ENCODE results near the gene DPF1.

The DPF1 gene

GRCh38 chr19:38270587-38271167 is 46.7 kb upstream of the DPF1 start (continued):
- TF ChIP-seq ZNF768 (tag by site-specific recombination; IDR thresholded peaks at IDR 0.05) (no peak), MZF1 (tag by site-specific recombination; IDR thresholded peaks at IDR 0.05; ENCODE audit: borderline replicate concordance) (peak; percentile 94; the same call in 1 of the 2 replicates), ZBTB44 (tag by site-specific recombination; IDR thresholded peaks at IDR 0.05) (peak; percentile 83), ZNF354C (tag by site-specific recombination; IDR thresholded peaks at IDR 0.05; ENCODE audit: borderline replicate concordance, low read depth) (no peak), ZNF311 (tag by site-specific recombination; IDR thresholded peaks at IDR 0.05; ENCODE audit: borderline replicate concordance) (no peak), ZSCAN5A (tag by site-specific recombination; IDR thresholded peaks at IDR 0.05) (no peak), SCRT2 (tag by site-specific recombination; IDR thresholded peaks at IDR 0.05) (peak; percentile 81), ZSCAN30 (tag by site-specific recombination; IDR thresholded peaks at IDR 0.05) (no peak), ZNF266 (tag by site-specific recombination; IDR thresholded peaks at IDR 0.05; ENCODE audit: low read depth) (no peak), ZBTB10 (tag by site-specific recombination; IDR thresholded peaks at IDR 0.05) (no peak), ZNF580 (tag by site-specific recombination; IDR thresholded peaks at IDR 0.05) (no peak), KLF7 (tag by site-specific recombination; IDR thresholded peaks at IDR 0.05; ENCODE audit: borderline replicate concordance) (peak; percentile 62; the same call in 1 of the 2 replicates), ZNF26 (tag by site-specific recombination; IDR thresholded peaks at IDR 0.05) (no peak), ZNF362 (tag by site-specific recombination; IDR thresholded peaks at IDR 0.05) (no peak), EGR2 (tag by site-specific recombination; IDR thresholded peaks at IDR 0.05; ENCODE audit: low read depth) (no peak), KLF17 (tag by site-specific recombination; IDR thresholded peaks at IDR 0.05) (peak; percentile 86), ZFP69B (tag by site-specific recombination; IDR thresholded peaks at IDR 0.05) (peak; percentile 60), ZNF677 (tag by site-specific recombination; IDR thresholded peaks at IDR 0.05) (no peak), ZFP41 (tag by site-specific recombination; IDR thresholded peaks at IDR 0.05; ENCODE audit: borderline replicate concordance) (no peak), SP2 (tag by site-specific recombination; IDR thresholded peaks at IDR 0.05) (no peak), YY2 (tag by site-specific recombination; IDR thresholded peaks at IDR 0.05) (no peak; the same call in 1 of the 2 replicates), PRDM6 (tag by site-specific recombination; IDR thresholded peaks at IDR 0.05) (peak; percentile 86; the same call in 1 of the 2 replicates), KLF1 (tag by site-specific recombination; IDR thresholded peaks at IDR 0.05) (peak; percentile 70), ZNF133 (tag by site-specific recombination; IDR thresholded peaks at IDR 0.05) (no peak), ZNF549 (tag by site-specific recombination; IDR thresholded peaks at IDR 0.05) (no peak), ELK4 (IDR thresholded peaks at IDR 0.05; ENCODE audit: borderline replicate concordance, low read depth, low read length) (no peak)

Data from HEK293 (cell line).